GM19395 (cell line): ENCODE results near the gene ENTPD1.
"Not testable (repeated sequence)": the region's sequence is repeated elsewhere in the genome, so short reads cannot be mapped to it uniquely, and the experiment has no call there.

ENCODE experiments used
- ATAC-seq: cut with Tn5 transposase; IDR thresholded peaks from one replicate; pipeline ENCODE4 v1.9.1; 2021; ENCODE audit warnings: mild to moderate bottlenecking, moderate library complexity; ENCODE audit not compliant: unreplicated experiment

ENTPD1 gene

GRCh38 chr10:95907456-95908253 lies 151.7 kb downstream of the ENTPD1 start, which contains the start of gene CC2D2B:
Gene CC2D2B, plus strand, starts transcription at chr10:95907975. Its CDS starts 3,349 bp downstream, at chr10:95911324.
- peak; percentile 88 for ATAC-seq

GRCh38 chr10:95908450-95908849 lies 152.5 kb downstream of the ENTPD1 start:
- no peak for ATAC-seq

- no peak for ATAC-seq
Measured at GRCh38 chr10:95909561-95909960, 153.6 kb downstream of the ENTPD1 start.

- not testable (repeated sequence) for ATAC-seq
Measured at GRCh38 chr10:95916039-95916438, 160.1 kb downstream of the ENTPD1 start.
